Measurements from ENCODE around the gene ZBTB43. TPM values are rescaled to one million over a fixed set of nuclear protein-coding genes. Genes with fewer than 3 reads are reported as not detected.
A peak's percentile ranks its signal among the peaks of the same experiment; 100 is the strongest.
"Not testable (repeated sequence)": the region's sequence is repeated elsewhere in the genome, so short reads cannot be mapped to it uniquely, and the experiment has no call there.

Gene ZBTB43
- total and polyA plus RNA-seq, 8 donors, result 13.6 to 28.3 (median 16.4) TPM

- TF ChIP-seq CTCF (IDR thresholded peaks at IDR 0.05), result no peak
- intact Hi-C loops (cut with DNase I), result no loop called here
- peak; percentile 32 for ATAC-seq
These were observed 1.5 kb downstream of the ZBTB43 start for GRCh38 chr9:126806336-126806735.

GRCh38 chr9:126809068-126809467, 4.2 kb downstream of the ZBTB43 start:
- H3K4me3 ChIP-seq, result no peak overlapping the region
- no peak for ATAC-seq
- peak overlapping the region in 1 of 2 donors; percentile 3 for H3K27ac ChIP-seq
- H3K9me3 ChIP-seq, result no peaks in the 10 kb centered on the region
- no peaks in the 10 kb centered on the region for H3K27me3 ChIP-seq
- H3K4me1 ChIP-seq, result peaks cover 16 to 59% of the 10 kb centered on the region in 2 donors
- H3K36me3 ChIP-seq, result peaks cover 0 to 52% of the 10 kb centered on the region in 2 donors
- DNase-seq, result no peak
- intact Hi-C loops (cut with DNase I), result no loop called here
- no peak for TF ChIP-seq CTCF (IDR thresholded peaks at IDR 0.05)

More at GRCh38 chr9:126806336-126806735, 1.5 kb downstream of the ZBTB43 start:
- no peak for DNase-seq
- Histone ChIP-seq H3K27me3 (no peaks in the 10 kb centered on the region), H3K27ac (peak overlapping the region; percentile 88 to 90), H3K9me3 (no peaks in the 10 kb centered on the region), H3K36me3 (peaks cover 0 to 25% of the 10 kb centered on the region in 2 donors), H3K4me3 (peak overlapping the region; percentile 2 to 90), H3K4me1 (peaks cover 16 to 51% of the 10 kb centered on the region in 2 donors)

DNA sequence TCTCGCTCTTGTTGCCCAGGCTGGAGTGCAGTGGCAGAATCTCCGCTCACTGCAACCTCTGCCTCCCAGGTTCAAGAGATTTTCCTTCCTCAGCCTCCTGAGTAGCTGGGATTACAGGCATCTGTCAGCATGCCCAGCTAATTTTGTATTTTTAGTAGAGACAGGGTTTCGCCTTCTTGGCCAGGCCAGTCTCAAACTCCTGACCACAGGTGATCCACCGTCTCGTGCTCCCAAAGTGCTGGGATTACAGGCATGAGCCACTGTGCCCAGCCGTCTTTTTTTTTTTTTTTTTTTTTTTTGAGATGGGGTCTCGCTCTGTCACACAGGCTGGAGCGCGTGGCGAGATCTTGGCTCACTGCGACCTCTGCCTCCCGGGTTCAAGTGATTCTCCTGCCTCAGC, 5.4 kb downstream of the ZBTB43 start:
- H3K9me3 ChIP-seq; H3K4me3 ChIP-seq; H3K27me3 ChIP-seq; H3K27ac ChIP-seq; DNase-seq; intact Hi-C loops (cut with DNase I); ATAC-seq: not testable (repeated sequence)
- Histone ChIP-seq H3K4me1 (peaks cover 16 to 59% of the 10 kb centered on the region in 2 donors), H3K36me3 (peaks cover 0 to 61% of the 10 kb centered on the region in 2 donors)

- no peak for TF ChIP-seq CTCF (IDR thresholded peaks at IDR 0.05)
- Histone ChIP-seq H3K4me1 (peaks cover 0 to 32% of the 10 kb centered on the region in 2 donors), H3K9me3 (peaks cover 0 to 14% of the 10 kb centered on the region in 2 donors), H3K27ac (no peak overlapping the region), H3K27me3 (no peaks in the 10 kb centered on the region), H3K4me3 (no peak overlapping the region), H3K36me3 (peaks cover 0 to 85% of the 10 kb centered on the region in 2 donors)
- intact Hi-C loops (cut with DNase I), result no loop called here
- DNase-seq, result no peak
- ATAC-seq, result no peak
These were observed 8.2 kb downstream of the ZBTB43 start for GRCh38 chr9:126813072-126813471.

DNA sequence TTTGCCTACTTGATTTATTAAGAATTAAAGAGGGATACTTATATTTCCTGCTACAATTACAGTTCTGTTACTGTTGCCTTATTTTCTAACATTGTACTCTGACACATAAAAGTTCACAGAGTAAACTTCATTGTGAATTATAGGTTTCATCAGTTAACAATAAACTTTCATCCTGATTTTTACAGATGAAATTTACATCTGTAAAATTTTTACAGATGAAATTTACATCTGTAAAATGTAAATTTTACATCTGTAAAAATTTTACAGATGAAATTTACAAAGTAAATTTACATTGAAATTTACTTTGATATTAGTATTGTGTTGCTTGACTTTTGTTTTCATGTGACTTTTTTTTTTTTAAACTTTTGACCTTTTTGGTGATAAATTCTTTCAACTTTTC, 9.3 kb downstream of the ZBTB43 start:
- Histone ChIP-seq H3K4me1 (peaks cover 0 to 22% of the 10 kb centered on the region in 2 donors), H3K27me3 (no peaks in the 10 kb centered on the region), H3K9me3 (peaks cover 0 to 24% of the 10 kb centered on the region in 2 donors), H3K36me3 (peaks cover 0 to 92% of the 10 kb centered on the region in 2 donors), H3K4me3 (no peak overlapping the region), H3K27ac (no peak overlapping the region)
- no peak for TF ChIP-seq CTCF (IDR thresholded peaks at IDR 0.05)
- DNase-seq (no peak), ATAC-seq (no peak)
- intact Hi-C loops (cut with DNase I), result no loop called here

- Histone ChIP-seq H3K9me3 (peaks cover 0 to 31% of the 10 kb centered on the region in 2 donors), H3K36me3 (peaks cover 0 to 73% of the 10 kb centered on the region in 2 donors)
- H3K27me3 ChIP-seq; H3K27ac ChIP-seq; DNase-seq; H3K4me1 ChIP-seq; ATAC-seq; H3K4me3 ChIP-seq; intact Hi-C loops (cut with DNase I): not testable (repeated sequence)
These were observed 12.8 kb downstream of the ZBTB43 start for GRCh38 chr9:126817615-126818014.

Data from left lung (tissue), 10 donors.